HepG2 (cell line): ENCODE data around the gene TMEM107.

Experiments
- CEBPB ChIP-seq: IDR thresholded peaks from 2 replicates; pipeline ENCODE4 v1.6.1; 2011; ENCODE audit warnings: low read depth, low read length, improper control_type of control experiment, borderline replicate concordance
- CREB1 ChIP-seq, 2 experiments: fragments of 450-650 bp in 1 of 2; IDR thresholded peaks; 2 replicates each; pipeline ENCODE4 v1.6.1; 2016 to 2017; ENCODE audit warnings: control low read depth in 1 of 2, mild to moderate bottlenecking in 1 of 2, missing compliant biosample characterization in 1 of 2, missing genetic modification characterization in 1 of 2
- JUND ChIP-seq: sonication (generic); formaldehyde crosslinking; IDR thresholded peaks from 2 replicates; pipeline ENCODE4 v1.8.0; 2022; ENCODE audit warnings: mild to moderate bottlenecking, missing genetic modification reagents
- MAX ChIP-seq: IDR thresholded peaks from 2 replicates; pipeline ENCODE4 v1.6.1; 2012; ENCODE audit warnings: inconsistent platforms
- MXD1 ChIP-seq: sonication (generic); formaldehyde crosslinking; IDR thresholded peaks from 2 replicates; pipeline ENCODE4 v1.4.0; 2020; ENCODE audit warnings: mild to moderate bottlenecking, missing genetic modification reagents
- POLR2AphosphoS5 ChIP-seq: IDR thresholded peaks from 2 replicates; pipeline ENCODE4 v1.6.1; 2012; ENCODE audit warnings: low read depth, low read length
- RXRA ChIP-seq: sonication (generic); formaldehyde crosslinking; IDR thresholded peaks from 2 replicates; pipeline ENCODE4 v1.5.1; 2020; ENCODE audit warnings: missing genetic modification reagents
- ZNF101 ChIP-seq: sonication (generic); formaldehyde crosslinking; IDR thresholded peaks from 2 replicates; pipeline ENCODE4 v1.4.0; 2020; ENCODE audit warnings: mild to moderate bottlenecking, low read depth, missing genetic modification reagents, borderline replicate concordance

GRCh38 chr17:8162997-8163977 lies 12.9 kb downstream of the TMEM107 start:
- no peak for TF ChIP-seq JUND (CRISPR knock-in tag)
- no peak for TF ChIP-seq CREB1 (IDR thresholded peaks at IDR 0.05)
- no peak for TF ChIP-seq CREB1 (CRISPR knock-in tag; IDR thresholded peaks at IDR 0.05)
- TF ChIP-seq MXD1 (CRISPR knock-in tag): no peak
- TF ChIP-seq RXRA: 0 out of 2 replicates have a peak, but pooled peaks have one; percentile 38
- 0 out of 2 replicates have a peak, but pooled peaks have one; percentile 7 for TF ChIP-seq POLR2AphosphoS5
- TF ChIP-seq CEBPB: 0 out of 2 replicates have a peak, but pooled peaks have one; percentile 25
- no peak for TF ChIP-seq ZNF101 (CRISPR knock-in tag)
- TF ChIP-seq MAX: peak; percentile 39
